ENCODE results near the gene LIN28A. TPM values are rescaled to one million over a fixed set of nuclear protein-coding genes. Genes with fewer than 3 reads are reported as not detected.

LIN28A gene
- total RNA-seq, 1 donor from 2014 or later: 97.3 TPM

GRCh38 chr1:26399034-26399433, 11.6 kb upstream of the LIN28A start:
- DNase-seq: no peak
- H3K27me3 Mint-ChIP-seq (ENCODE audit: unreplicated experiment): peaks cover under 1% of the 10 kb centered on the region
- peaks cover 1% of the 10 kb centered on the region for H3K9me3 Mint-ChIP-seq (ENCODE audit: unreplicated experiment)
- H3K4me1 Mint-ChIP-seq (ENCODE audit: low read depth, unreplicated experiment): no peaks in the 10 kb centered on the region
- H3K36me3 Mint-ChIP-seq (ENCODE audit: unreplicated experiment): no peaks in the 10 kb centered on the region
- H3K4me3 Mint-ChIP-seq (ENCODE audit: unreplicated experiment): no peak overlapping the region
- TF ChIP-seq, protein P1, sequence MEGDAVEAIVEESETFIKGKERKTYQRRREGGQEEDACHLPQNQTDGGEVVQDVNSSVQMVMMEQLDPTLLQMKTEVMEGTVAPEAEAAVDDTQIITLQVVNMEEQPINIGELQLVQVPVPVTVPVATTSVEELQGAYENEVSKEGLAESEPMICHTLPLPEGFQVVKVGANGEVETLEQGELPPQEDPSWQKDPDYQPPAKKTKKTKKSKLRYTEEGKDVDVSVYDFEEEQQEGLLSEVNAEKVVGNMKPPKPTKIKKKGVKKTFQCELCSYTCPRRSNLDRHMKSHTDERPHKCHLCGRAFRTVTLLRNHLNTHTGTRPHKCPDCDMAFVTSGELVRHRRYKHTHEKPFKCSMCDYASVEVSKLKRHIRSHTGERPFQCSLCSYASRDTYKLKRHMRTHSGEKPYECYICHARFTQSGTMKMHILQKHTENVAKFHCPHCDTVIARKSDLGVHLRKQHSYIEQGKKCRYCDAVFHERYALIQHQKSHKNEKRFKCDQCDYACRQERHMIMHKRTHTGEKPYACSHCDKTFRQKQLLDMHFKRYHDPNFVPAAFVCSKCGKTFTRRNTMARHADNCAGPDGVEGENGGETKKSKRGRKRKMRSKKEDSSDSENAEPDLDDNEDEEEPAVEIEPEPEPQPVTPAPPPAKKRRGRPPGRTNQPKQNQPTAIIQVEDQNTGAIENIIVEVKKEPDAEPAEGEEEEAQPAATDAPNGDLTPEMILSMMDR (IDR thresholded peaks at IDR 0.05; ENCODE audit: partially characterized antibody, unreplicated experiment): no peak
- no peak overlapping the region for H3K27ac Mint-ChIP-seq (ENCODE audit: unreplicated experiment)

GRCh38 chr1:26401891-26402290, 8.7 kb upstream of the LIN28A start:
- Mint-ChIP-seq H3K27me3 (ENCODE audit: unreplicated experiment) (peaks cover 2% of the 10 kb centered on the region), H3K27ac (ENCODE audit: unreplicated experiment) (no peak overlapping the region), H3K4me1 (ENCODE audit: low read depth, unreplicated experiment) (no peaks in the 10 kb centered on the region), H3K36me3 (ENCODE audit: unreplicated experiment) (no peaks in the 10 kb centered on the region), H3K9me3 (ENCODE audit: unreplicated experiment) (no peaks in the 10 kb centered on the region), H3K4me3 (ENCODE audit: unreplicated experiment) (no peak overlapping the region)
- no peak for DNase-seq
- TF ChIP-seq, protein P1 (IDR thresholded peaks at IDR 0.05; ENCODE audit: partially characterized antibody, unreplicated experiment): no peak

- H3K36me3 Mint-ChIP-seq (ENCODE audit: unreplicated experiment): no peaks in the 10 kb centered on the region
- H3K27me3 Mint-ChIP-seq (ENCODE audit: unreplicated experiment): peaks cover 2% of the 10 kb centered on the region
- H3K4me1 Mint-ChIP-seq (ENCODE audit: low read depth, unreplicated experiment): no peaks in the 10 kb centered on the region
- H3K4me3 Mint-ChIP-seq (ENCODE audit: unreplicated experiment): no peak overlapping the region
- H3K27ac Mint-ChIP-seq (ENCODE audit: unreplicated experiment): no peak overlapping the region
- TF ChIP-seq, protein P1 (IDR thresholded peaks at IDR 0.05; ENCODE audit: partially characterized antibody, unreplicated experiment): no peak
- DNase-seq: no peak
- H3K9me3 Mint-ChIP-seq (ENCODE audit: unreplicated experiment): no peaks in the 10 kb centered on the region
Measured at GRCh38 chr1:26403656-26404055, 7.0 kb upstream of the LIN28A start.

GRCh38 chr1:26404641-26405040, 6.0 kb upstream of the LIN28A start:
- peaks cover 4% of the 10 kb centered on the region for H3K9me3 Mint-ChIP-seq (ENCODE audit: unreplicated experiment)
- TF ChIP-seq, protein P1 (IDR thresholded peaks at IDR 0.05; ENCODE audit: partially characterized antibody, unreplicated experiment): no peak
- H3K4me3 Mint-ChIP-seq (ENCODE audit: unreplicated experiment): no peak overlapping the region
- no peak for DNase-seq
- peaks cover 4% of the 10 kb centered on the region for H3K4me1 Mint-ChIP-seq (ENCODE audit: low read depth, unreplicated experiment)
- H3K27ac Mint-ChIP-seq (ENCODE audit: unreplicated experiment): no peak overlapping the region
- no peaks in the 10 kb centered on the region for H3K36me3 Mint-ChIP-seq (ENCODE audit: unreplicated experiment)
- H3K27me3 Mint-ChIP-seq (ENCODE audit: unreplicated experiment): peaks cover 2% of the 10 kb centered on the region

DNA sequence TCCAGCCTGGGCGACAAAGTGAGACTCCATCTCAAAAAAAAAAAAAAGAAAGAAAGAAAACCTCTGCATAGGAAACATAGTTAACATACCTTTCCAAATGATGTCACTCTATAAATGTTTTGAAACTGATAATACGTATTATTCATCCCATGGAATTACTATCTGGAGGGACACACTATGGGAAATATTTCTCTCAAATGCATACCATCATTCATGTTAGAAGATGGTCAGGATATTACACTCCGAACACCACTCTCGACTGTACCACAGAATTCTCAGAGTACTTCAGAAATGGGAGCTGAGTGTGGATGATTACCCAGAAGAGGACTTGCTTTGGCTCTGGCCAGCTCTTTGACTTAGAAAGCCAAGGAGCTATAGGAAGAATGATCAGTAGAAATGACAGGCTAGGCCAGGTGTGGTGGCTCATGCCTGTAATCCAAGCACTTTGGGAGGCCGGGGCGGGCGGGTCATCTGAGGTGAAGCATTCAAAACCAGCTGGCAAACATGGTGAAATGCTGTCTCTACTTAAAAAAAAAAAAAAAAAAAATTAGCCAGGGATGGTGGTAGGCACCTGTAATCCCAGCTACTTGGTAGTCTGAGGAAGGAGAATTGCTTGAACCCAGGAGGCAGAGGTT, 5.2 kb upstream of the LIN28A start:
- H3K4me1 Mint-ChIP-seq (ENCODE audit: low read depth, unreplicated experiment): peaks cover 6% of the 10 kb centered on the region
- TF ChIP-seq, protein P1 (IDR thresholded peaks at IDR 0.05; ENCODE audit: partially characterized antibody, unreplicated experiment): no peak
- no peaks in the 10 kb centered on the region for H3K36me3 Mint-ChIP-seq (ENCODE audit: unreplicated experiment)
- H3K27me3 Mint-ChIP-seq (ENCODE audit: unreplicated experiment): peaks cover 2% of the 10 kb centered on the region
- no peak overlapping the region for H3K4me3 Mint-ChIP-seq (ENCODE audit: unreplicated experiment)
- no peak overlapping the region for H3K27ac Mint-ChIP-seq (ENCODE audit: unreplicated experiment)
- H3K9me3 Mint-ChIP-seq (ENCODE audit: unreplicated experiment): peaks cover 7% of the 10 kb centered on the region
- DNase-seq: no peak
